Left kidney (tissue), 2 donors: ENCODE data around the gene TMEM273. TPM values are rescaled to one million over a fixed set of nuclear protein-coding genes. Genes with fewer than 3 reads are reported as not detected.

Experiments used
- DNase-seq: peaks from one replicate; pipeline ENCODE4 v3.0.0-alpha.2; 2013
- polyA plus RNA-seq: library from polyadenylated mRNA; unstranded; fragments of 120-200 nt; gene quantifications from one replicate; pipeline ENCODE4 v1.2.1, GENCODE V29; 2013; ENCODE audit not compliant: insufficient read length

The TMEM273 gene
- polyA plus RNA-seq, 1 donor: 2.0 TPM

GRCh38 chr10:49140304-49141177 lies 47.6 kb downstream of the TMEM273 start:
- no peak for DNase-seq

DNA sequence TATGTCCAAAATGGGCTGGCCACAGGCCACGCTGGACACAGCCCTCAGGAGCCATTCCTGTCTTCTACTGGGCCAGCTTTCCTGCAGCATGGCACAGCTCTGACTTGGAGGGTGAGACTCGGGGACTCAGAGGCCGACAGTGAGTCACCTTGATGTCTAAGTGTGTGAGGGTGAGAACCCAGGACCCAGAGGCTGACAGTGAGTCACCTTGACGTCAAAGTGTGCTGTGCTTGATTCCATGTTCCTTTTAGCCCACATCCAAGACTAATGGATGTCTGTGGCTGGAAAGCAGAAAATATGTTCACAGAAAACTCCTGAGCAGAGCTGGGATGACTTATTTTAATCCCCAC lies 48.4 kb downstream of the TMEM273 start:
- no peak for DNase-seq

GRCh38 chr10:49139028-49139845 lies 49.0 kb downstream of the TMEM273 start:
- DNase-seq: no peak

- DNase-seq: no peak
Observed at GRCh38 chr10:49138361-49138891, 49.8 kb downstream of the TMEM273 start.

GRCh38 chr10:49136525-49136924 lies 51.7 kb downstream of the TMEM273 start:
- DNase-seq: no peak

DNA sequence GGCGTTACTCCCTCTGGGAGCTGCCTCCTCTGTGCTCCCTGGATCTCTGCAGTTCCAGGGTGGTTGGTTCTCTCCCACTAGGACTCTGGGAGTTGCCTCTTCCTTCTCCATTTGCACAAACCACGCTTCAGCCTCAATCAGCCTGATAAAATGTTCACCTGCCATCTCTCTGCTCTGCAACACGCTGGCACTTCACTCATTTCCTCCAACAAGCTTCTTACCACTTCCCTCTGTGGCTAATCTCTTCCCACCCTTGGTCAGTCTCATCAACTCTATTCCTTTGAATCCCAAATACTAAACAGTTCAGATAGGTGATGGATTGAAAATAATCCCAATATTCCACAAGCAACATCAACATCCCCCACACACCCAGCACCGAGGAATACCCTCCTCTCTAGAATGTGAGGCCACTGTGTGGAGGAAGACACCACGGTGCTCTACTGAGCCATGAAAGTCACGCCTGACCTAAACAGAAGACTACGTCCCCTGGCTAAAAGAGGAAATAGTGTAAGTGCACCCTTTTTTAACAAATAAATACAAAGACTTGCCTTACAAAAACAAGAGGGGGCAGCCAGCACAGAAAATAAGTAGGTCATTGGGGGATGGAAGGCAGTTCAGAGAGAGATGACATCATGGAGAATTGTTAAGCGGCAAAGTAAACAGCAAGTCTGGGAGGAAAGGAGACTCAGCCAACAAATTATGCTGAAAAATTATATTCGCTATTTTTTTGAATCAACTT lies 52.4 kb downstream of the TMEM273 start:
- no peak for DNase-seq

DNA sequence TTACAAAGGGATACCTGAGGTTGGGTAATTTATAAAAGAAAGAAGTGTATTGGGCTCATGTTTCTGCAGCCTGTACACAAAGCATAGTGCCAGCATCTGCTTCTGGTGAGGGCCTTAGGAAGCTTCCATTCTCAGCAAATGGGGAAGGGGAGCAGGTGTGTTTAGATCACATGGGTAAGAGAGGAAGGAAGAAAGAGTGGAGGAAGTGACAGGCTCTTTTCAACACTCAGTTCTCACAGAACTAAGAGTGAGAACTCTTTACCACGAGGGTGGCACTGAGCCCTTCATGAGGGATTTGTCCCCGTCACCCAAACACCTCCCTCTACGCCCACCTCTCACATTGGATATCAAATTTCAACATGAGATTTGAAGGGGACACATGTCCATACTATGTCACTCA lies 53.9 kb downstream of the TMEM273 start:
- no peak for DNase-seq

- DNase-seq: no peak
Observed at GRCh38 chr10:49133706-49134248, 54.4 kb downstream of the TMEM273 start, which contains the start of gene FAM170B. Gene FAM170B, minus strand, starts transcription at chr10:49134021. Its CDS starts 103 bp downstream, at chr10:49133918.

DNA sequence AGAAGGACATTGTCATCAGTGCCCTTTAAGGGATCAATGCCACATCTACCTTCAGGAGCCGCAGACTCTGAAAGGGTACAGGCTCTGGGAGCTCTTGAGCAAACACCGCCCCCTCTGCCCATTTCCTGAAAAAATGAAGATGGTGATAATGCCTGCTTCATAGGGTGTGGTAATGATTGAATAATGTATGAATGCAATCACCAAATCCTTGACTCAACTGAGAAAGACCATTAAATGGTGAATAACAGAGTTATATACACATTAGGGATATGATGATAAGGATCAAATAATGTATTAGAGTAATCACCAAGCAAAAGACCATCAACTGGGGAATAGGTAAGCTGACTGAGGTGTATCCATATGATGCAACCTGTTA lies 55.8 kb downstream of the TMEM273 start:
- no peak for DNase-seq

- no peak for DNase-seq
Observed at GRCh38 chr10:49131507-49132361, 56.5 kb downstream of the TMEM273 start.

GRCh38 chr10:49129376-49129775 lies 58.8 kb downstream of the TMEM273 start:
- DNase-seq: no peak

GRCh38 chr10:49128854-49129253 lies 59.3 kb downstream of the TMEM273 start:
- no peak for DNase-seq

DNA sequence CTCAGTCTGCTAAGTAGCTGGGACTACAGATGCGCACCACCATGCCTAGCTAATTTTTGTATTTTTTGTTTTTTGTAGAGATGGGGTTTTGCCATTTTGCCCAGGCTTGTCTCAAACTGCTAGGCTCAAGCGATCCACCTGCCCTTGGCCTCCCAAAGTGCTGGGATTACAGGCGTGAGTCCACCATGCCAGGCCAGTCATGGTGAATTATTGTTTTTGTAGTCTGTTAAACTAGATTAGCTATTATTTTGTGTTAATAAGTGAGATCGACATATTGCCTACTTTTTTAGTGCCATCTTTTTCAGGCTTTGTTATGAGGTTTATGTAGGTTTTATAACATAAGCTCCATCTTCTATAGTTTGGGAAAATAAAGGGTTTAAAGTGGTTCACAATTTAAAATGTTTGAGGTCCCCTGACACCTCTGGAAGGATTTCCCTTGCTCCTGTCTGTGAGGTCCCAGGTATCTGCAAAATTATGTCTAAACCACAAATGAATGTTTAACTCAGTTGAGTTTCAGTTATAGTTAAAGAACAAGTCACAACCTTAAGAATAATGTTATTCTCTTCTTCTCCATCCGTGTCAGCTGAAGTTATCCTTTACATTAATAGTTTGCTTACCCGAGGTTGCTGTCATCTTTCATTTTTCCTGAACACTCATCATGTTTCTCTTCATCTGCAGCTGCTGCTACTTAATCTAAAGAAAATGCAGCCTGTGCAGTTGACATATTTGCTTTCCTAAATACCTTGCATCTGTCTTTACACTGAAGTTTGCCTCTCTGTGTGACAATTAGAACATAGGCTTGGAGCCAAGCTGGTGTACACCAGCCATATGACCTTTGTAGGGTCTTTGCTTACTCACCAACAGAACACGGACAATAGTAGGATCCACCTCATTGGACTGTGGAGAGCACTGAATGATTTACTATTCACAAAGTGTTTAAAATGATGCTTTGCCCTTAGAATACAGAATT lies 63.9 kb downstream of the TMEM273 start:
- DNase-seq: no peak

DNA sequence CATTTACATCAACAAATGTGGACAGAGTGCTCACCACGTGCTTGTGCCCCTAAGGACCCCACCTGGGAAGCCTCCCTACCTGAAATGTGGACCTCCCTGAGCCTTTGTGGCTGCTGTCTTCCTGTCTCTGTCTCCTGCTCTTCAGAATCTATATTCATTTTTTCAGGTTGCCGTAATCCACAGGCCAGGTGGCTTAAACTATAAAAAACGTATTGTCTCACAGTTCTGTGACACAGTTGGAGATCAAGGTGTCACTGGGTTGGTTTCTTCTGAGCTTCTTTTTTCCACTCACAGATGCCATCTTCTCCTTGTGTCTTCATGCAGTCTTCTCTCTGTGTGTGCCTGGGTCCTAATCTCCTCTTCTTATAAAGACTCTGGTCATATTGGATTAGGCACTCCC lies 67.3 kb downstream of the TMEM273 start:
- no peak for DNase-seq

- DNase-seq: no peak
Observed at GRCh38 chr10:49119746-49120145, 68.4 kb downstream of the TMEM273 start.

DNA sequence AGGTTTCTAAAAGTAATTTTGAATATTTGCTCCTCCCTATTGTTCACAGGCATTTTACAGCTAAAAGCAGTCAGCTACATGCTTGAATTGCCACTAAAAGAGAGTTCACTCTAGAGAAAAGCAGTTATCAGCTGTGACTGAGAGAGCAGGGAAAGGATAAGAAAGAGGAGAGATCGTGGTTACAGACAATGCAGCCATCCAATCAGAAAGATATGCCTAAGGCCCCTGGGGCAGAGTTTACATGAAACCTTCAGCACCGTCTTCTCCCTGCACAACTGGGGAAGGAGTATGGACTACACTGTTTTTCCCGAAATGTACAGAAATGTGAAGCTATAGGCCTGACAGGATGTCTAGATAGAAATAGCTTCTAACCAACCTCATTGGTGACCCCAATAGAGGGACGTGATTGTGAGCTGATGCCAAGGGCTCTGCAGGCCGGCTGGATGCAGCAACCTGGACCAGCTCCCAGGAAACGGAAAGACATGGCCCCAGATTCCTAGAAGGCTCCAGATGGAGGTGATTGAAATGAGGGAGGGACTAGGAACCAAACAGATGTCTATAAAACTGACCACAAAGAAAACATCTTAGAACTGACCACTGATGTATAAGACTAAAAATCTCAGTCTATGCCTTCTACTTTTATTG lies 69.6 kb downstream of the TMEM273 start:
- DNase-seq: no peak

DNA sequence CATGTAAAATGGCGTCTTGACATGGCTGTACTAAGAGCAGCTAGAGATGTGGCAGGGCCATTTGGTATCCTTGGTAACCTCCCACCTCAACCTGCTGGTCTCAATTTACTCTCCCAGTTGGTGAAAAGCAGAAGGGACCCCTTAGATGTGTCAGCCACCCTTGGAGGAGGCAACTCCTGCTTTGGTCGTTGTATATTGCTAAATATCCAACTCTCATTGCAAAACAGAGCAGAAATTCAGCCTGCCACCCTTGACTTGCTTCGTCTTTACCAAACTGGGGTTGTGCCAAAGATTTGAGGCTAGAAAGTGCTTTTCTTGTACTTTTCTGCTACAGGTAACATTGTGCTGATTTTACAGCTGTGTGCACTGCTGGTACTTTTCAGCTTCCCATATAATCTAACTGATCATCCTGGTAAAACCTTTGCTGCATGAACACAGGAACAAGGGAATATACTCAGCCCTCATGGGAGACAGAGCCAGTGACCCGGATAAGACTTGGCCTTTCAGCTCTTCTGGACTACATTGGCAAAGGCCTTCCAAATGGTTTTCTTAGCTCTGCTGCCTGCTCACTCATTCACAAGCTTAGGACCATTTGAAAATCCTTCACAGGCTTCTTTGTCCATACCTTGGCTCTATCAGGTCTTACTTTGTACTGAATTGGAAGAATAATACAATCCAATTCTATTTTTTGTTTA lies 70.7 kb downstream of the TMEM273 start:
- no peak for DNase-seq
